ENCODE results near the gene SLX1A.
"Not testable (repeated sequence)": the region's sequence is repeated elsewhere in the genome, so short reads cannot be mapped to it uniquely, and the experiment has no call there.

SLX1A gene

DNA sequence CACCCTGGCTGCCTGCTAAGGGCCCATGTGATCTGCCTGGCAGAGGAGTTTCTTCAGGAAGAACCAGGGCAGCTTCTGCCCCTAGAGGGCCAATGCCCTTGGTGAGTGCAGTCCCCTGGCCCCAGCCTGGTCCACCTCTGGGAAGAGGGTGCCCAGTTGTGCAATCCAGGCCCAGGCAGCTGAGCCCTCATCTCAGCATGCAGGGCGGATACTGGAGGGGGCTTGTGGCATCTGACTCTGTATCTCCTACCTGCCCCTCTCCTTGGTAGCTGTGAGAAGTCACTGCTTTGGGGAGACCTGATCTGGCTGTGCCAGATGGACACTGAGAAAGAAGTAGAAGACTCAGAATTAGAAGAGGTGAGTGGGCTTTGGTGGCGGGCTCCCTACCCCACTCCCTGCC is 3.3 kb downstream of the SLX1A start:
- not testable (repeated sequence) for H4K20me1 ChIP-seq, H3K4me3 ChIP-seq, H3K4me1 ChIP-seq, H3K9me3 ChIP-seq, H3K36me3 ChIP-seq, H3K9ac ChIP-seq, H3K27me3 ChIP-seq, H3K27ac ChIP-seq, H3K4me2 ChIP-seq

DNA sequence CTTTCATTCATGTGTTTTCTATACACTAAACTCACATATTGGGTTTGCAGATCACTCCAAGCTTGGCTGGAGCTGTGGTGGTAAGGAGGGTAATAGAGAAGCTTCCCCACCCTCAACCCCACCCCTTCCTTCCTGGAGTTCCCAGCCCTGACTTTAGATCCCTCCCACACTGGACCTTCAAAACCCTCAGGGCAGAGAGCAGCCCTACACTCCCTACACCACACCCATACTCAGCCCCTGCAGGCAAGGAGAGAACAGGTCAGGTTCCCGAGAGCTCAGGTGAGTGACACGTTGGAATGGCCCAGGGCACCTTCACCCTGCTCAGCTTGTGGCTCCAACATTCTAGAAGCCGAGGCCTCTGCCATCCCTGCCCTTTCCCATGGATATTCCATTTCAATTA is 5.4 kb downstream of the SLX1A start, which contains the start of gene SULT1A3:
Gene SULT1A3 (plus strand): TSS at position 207 of the 400 bp plus-strand sequence. CDS start 1,474 bp downstream, outside the sequence.
- H3K4me1 ChIP-seq, H3K27me3 ChIP-seq, H3K9ac ChIP-seq, H3K4me3 ChIP-seq, H4K20me1 ChIP-seq, H3K27ac ChIP-seq, H3K4me2 ChIP-seq, H3K36me3 ChIP-seq, H3K9me3 ChIP-seq: not testable (repeated sequence)

DNA sequence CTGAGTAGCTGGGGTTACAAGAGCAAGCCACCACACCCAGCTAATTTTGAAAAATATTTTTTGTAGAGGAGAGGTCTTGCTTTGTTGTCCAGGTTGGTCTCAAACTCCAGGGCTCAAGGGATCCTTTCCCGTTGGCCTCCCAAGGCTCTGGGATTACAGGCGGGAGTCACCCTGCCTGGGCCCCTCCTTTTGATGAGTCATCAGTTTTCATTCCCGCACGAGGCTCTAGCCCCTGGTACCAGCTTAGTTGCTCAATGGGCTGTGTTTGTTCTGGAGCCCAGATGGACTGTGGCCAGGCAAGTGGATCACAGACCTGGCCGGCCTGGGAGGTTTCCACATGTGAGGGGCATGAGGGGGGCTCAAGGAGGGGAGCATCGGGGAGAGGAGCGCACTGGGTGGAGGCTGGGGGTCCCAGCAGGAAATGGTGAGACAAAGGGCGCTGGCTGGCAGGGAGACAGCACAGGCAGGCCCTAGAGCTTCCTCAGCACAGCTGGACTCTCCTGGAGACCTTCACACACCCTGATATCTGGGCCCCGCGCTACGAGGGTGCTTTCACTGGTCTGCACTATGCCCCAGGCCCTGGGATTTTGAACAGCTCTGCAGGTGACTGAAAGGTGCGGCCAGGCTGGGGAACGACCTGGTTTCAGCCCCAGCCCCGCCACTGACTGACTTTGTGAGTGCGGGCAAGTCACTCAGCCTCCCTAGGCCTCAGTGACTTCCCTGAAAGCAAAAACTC is 6.1 kb downstream of the SLX1A start:
- not testable (repeated sequence) for H3K9ac ChIP-seq, H3K4me2 ChIP-seq, H3K9me3 ChIP-seq, H3K36me3 ChIP-seq, H3K4me3 ChIP-seq, H4K20me1 ChIP-seq, H3K27ac ChIP-seq, H3K4me1 ChIP-seq, H3K27me3 ChIP-seq

DNA sequence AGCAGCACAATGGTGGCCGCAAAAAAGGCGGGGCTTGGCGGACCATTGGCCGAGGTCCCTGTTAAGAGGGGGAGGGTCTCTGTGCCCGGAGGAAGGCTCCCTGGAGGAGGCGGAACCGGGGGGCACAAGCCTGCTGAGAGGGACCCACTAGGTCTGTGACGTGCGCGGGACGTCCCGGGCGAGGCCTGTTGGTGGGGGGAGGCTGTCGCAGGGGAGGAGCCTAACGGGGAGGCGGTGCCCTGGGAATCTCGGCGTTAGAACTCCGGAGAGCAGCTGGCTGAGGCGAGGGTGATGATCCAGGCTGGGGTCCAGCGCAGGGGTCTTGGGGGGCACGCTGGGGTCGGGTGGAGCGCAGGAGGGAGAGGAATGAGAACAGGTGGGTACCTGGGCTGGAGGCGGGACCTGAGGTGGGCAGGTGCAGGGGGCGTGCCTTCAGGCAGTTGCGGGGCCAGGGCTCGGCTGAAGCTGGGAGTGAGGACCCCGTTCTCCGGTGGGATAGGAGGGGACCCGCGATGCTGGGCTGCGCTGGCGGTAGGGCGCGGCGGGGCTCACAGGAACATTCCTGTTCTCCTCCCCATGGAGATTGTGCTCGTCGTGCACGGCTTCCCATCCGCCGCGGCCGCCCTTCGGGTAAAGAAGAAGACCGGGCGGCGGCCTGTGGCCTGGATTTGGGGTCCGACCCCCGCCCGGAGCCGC is 12.0 kb downstream of the SLX1A start:
- peak overlapping the region; percentile 54; the same call in 1 of the 2 replicates for H3K4me3 ChIP-seq
- not testable (repeated sequence) for H4K20me1 ChIP-seq, H3K36me3 ChIP-seq, H3K27ac ChIP-seq, H3K4me1 ChIP-seq, H3K9ac ChIP-seq, H3K27me3 ChIP-seq, H3K9me3 ChIP-seq
- H3K4me2 ChIP-seq, result peak overlapping the region; percentile 78

DNA sequence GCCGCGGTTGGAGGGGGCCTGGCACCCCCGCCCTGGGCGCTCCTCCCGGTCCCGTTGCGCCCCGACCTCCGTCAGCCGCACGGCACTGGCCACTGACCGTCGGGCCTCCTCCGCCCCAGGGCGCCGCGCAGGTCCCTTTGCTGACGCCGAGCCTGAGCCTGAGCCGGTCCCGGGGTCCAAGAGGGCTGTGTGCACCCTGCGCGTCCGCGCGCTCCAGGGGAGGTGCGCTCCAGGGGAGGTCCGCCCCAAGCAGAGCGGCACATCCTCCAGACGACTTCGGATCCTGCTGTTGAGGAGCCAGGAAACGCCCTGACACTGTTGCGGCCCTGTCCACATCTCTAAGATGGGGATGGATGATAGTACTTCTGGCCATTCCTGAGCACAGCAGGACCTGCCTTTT is 12.6 kb downstream of the SLX1A start:
- not testable (repeated sequence) for H3K27me3 ChIP-seq, H3K9me3 ChIP-seq, H3K27ac ChIP-seq, H3K9ac ChIP-seq, H4K20me1 ChIP-seq, H3K36me3 ChIP-seq, H3K4me1 ChIP-seq
- peak overlapping the region; percentile 54; the same call in 1 of the 2 replicates for H3K4me3 ChIP-seq
- H3K4me2 ChIP-seq, result peak overlapping the region; percentile 78

DNA sequence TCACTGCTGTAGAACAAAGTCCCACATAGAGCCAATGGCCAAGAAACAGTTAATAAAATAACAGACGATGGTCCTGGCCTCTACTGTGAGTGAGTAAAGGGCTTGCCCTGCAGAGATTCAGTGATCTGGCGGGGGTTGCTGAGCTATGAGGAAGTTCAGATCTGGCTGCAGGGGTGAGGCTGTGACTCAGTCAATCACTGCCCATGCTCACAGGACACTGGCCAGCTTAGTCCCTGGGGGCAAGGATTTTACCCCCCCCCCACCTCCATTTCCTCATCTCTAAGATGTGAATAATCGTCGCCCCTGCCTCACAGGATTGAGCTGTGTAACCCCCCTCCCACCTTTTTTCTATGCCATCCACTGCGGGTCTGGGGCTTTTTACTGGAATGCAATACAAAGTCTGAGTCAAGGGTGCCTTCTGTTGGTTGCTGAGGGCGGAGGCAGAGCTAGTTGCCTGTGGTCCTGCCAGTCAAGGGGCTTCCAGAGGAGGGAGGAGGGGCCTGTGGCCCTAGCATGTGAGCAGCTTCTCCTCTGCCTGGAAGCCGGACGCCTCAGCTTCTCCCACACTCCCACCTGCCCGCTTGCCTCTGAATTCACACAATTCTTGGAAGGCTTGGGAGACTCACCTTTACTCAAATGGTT is 13.5 kb downstream of the SLX1A start:
- H3K4me1 ChIP-seq, H3K27me3 ChIP-seq, H3K36me3 ChIP-seq, H3K4me2 ChIP-seq, H3K27ac ChIP-seq, H3K9ac ChIP-seq, H3K9me3 ChIP-seq, H3K4me3 ChIP-seq, H4K20me1 ChIP-seq: not testable (repeated sequence)

DNA sequence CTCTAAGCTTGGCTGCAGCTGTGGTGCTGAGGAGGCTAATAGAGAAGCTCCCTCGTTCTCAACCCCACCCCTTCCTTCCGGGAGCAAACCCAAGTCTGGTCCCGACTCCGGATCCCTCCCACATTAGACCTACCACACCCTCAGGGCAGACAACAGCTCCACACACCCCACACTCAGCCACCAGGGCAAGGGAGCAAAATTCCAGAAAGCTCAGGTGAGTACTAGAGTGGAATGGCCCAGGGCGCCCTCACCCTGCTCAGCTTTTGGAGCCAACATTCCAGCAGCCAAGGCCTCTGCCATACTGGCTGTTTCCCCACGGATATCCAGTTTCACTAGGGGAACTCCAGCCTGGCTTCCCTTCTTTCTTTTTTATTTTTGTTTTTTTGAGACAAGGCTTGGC is 15.4 kb downstream of the SLX1A start:
- not testable (repeated sequence) for H3K4me2 ChIP-seq, H3K27ac ChIP-seq

DNA sequence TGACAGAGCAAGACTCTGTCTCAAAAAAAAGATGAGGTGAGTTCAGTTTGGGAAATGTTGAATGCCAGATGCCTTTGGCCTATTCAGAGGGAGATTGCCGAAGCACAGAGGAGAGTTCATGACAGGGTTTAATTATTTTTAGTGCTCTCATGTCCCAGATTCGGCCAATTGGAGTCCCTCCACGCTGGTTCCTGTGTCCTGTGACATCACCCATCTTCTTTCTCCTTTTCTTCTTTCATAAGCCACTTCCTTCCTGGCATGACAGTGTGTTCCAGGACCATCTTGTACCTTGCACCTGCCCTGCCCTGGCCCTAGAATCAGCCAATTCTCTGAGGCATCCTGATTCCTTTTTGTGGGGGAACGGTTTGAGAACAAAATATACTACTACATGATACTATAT is 17.7 kb downstream of the SLX1A start:
- H3K4me2 ChIP-seq, H3K9me3 ChIP-seq, H4K20me1 ChIP-seq, H3K27ac ChIP-seq, H3K27me3 ChIP-seq, H3K36me3 ChIP-seq, H3K4me1 ChIP-seq, H3K4me3 ChIP-seq, H3K9ac ChIP-seq: not testable (repeated sequence)

More for the DNA sequence above, 15.4 kb downstream of the SLX1A start:
- not testable (repeated sequence) for H4K20me1 ChIP-seq, H3K9me3 ChIP-seq, H3K27me3 ChIP-seq, H3K36me3 ChIP-seq, H3K9ac ChIP-seq, H3K4me3 ChIP-seq, H3K4me1 ChIP-seq

DNA sequence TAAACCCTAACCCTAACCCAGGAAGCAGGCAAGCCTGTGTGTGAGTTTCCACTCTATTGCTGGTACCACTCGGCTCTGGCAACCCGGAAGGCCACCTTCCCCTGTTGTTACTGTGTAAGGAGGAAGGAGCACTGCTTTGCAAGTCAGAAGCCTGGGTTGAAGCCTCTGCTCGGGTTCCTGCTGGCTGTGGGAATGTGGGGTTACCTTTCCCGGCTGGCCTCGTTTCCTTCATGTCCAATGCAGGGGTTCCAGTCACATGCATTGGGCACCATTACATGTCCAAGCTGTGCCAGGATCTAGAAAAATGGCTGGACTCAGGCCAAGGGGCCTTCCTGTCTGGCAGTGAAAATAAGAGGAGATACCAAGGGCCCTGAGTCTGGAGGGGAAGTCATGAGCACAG is 23.4 kb downstream of the SLX1A start:
- H3K4me1 ChIP-seq, H3K4me3 ChIP-seq, H3K27ac ChIP-seq: not testable (repeated sequence)

More for the DNA sequence above, 23.4 kb downstream of the SLX1A start:
- not testable (repeated sequence) for H4K20me1 ChIP-seq, H3K9ac ChIP-seq, H3K4me2 ChIP-seq, H3K9me3 ChIP-seq, H3K36me3 ChIP-seq, H3K27me3 ChIP-seq
